ENCODE results near the gene MAZ. TPM values are rescaled to one million over a fixed set of nuclear protein-coding genes. Genes with fewer than 3 reads are reported as not detected.

MAZ gene
- total RNA-seq, 4 donors from 2014 or later, result 80.4 to 132 (median 107) TPM

GRCh38 chr16:29858149-29858849 is 52.0 kb downstream of the MAZ start:
- no peaks in the 10 kb centered on the region for H3K9me3 ChIP-seq
- TF ChIP-seq CTCF (IDR thresholded peaks at IDR 0.05) (no peak), POLR2A (IDR thresholded peaks at IDR 0.05) (no peak)
- DNase-seq, result no peak
- intact Hi-C loops (cut with DNase I), result no loop called here
- H3K27ac ChIP-seq, result no peak overlapping the region
- WGBS, 2 donors, result 83% methylated on average over 8 to 10 of the region's 10 CpGs
- H3K27me3 ChIP-seq, result no peaks in the 10 kb centered on the region
- H3K36me3 ChIP-seq, result peaks cover 21 to 27% of the 10 kb centered on the region in 2 donors
- no peak overlapping the region for H3K4me3 ChIP-seq (replicated peaks in 1 of 3)
- H3K4me1 ChIP-seq, result peaks cover 13% of the 10 kb centered on the region in 2 donors

DNA sequence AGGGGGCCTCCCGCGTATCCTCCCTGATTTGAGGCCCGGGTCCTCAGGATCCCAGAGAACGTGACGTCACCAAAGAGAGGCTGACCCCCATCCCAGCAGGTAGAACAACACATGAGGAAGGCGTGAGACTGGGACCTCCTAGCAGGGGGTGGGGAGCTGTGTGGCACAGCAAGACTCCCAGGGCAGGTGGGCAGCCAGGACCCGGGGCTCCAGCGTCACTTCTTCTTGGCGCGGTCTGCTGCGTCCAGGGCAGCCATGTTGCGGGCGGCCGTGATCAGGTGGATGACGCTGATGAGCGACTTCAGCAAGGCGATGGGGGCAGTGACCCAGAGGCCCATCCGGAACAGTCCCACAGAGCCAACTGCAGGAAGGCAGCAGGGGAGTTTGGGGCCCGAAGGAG is 52.6 kb downstream of the MAZ start:
- H3K36me3 ChIP-seq, result peaks cover 21 to 27% of the 10 kb centered on the region in 2 donors
- H3K4me3 ChIP-seq (replicated peaks in 1 of 3), result no peak overlapping the region
- no peak for TF ChIP-seq POLR2A (IDR thresholded peaks at IDR 0.05)
- TF ChIP-seq CTCF (IDR thresholded peaks at IDR 0.05), result no peak
- no peaks in the 10 kb centered on the region for H3K27me3 ChIP-seq
- WGBS, 2 donors, result 100% methylated on average over 3 of the region's 19 CpGs; no CpG with 5 or more reads in 1 of the 2 donors
- peaks cover 13% of the 10 kb centered on the region in 2 donors for H3K4me1 ChIP-seq
- DNase-seq, result no peak
- intact Hi-C loops (cut with DNase I), result no loop called here
- H3K9me3 ChIP-seq, result no peaks in the 10 kb centered on the region
- H3K27ac ChIP-seq, result no peak overlapping the region

DNA sequence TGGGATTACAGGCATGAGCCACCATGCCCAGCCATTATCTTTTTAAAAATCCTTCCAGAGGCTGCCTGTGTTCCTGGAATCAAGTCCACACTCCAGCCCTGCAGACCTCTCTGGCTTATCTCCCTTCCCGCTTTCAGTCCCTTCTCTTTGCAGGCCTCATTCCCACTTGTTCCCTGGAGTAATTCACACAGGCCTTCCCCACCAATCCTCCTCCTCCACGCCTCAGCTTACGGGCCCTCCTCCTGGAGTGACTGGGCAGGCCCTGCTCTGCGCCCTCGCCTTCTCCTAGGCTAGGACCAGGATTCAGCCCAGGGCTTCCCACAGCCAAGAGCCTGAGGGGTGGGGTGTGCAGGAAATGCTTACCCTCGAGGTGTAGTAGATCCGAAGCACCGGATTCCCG is 53.9 kb downstream of the MAZ start:
- TF ChIP-seq POLR2A (IDR thresholded peaks at IDR 0.05), result no peak
- no peak for TF ChIP-seq CTCF (IDR thresholded peaks at IDR 0.05)
- H3K9me3 ChIP-seq, result no peaks in the 10 kb centered on the region
- intact Hi-C loops (cut with DNase I), result no loop called here
- H3K27me3 ChIP-seq, result no peaks in the 10 kb centered on the region
- no peak overlapping the region for H3K27ac ChIP-seq
- H3K4me3 ChIP-seq (replicated peaks in 1 of 3), result no peak overlapping the region
- no peak for DNase-seq
- peaks cover 21 to 27% of the 10 kb centered on the region in 2 donors for H3K36me3 ChIP-seq
- 82 to 89% methylated on average over 9 of the region's 9 CpGs for WGBS, 2 donors
- peaks cover 13% of the 10 kb centered on the region in 2 donors for H3K4me1 ChIP-seq

Small RNA genes lying within 50 kb of the gene (small RNA-seq; reads per million reads assigned to genes)
- gene AC009133.6 (not detected), gene AC120114.4 (not detected)

Other genes starting within 250 kb of the MAZ start
- gene SPN, start 143.3 kb upstream of the MAZ start, total RNA-seq, result 1 to 10 TPM in 1 of 4 donors, under 1 TPM in 3; 0.67 to 3.4 (median 0.86) TPM
- 1 to 10 TPM; 1.7 to 5.6 (median 3.0) TPM for gene QPRT, start 127.3 kb upstream of the MAZ start, total RNA-seq
- gene C16orf54, start 60.5 kb upstream of the MAZ start, total RNA-seq, result under 1 TPM; 0.22 to 0.83 (median 0.37) TPM
- gene ZG16, start 28.3 kb upstream of the MAZ start, total RNA-seq, result not detected
- 10 to 100 TPM; 38.4 to 68.6 (median 57.2) TPM for gene KIF22, start 15.8 kb upstream of the MAZ start, total RNA-seq
- gene PRRT2, start 5.7 kb downstream of the MAZ start, total RNA-seq, result 1 to 10 TPM in 3 of 4 donors, under 1 TPM in 1; 0.89 to 4.0 (median 2.4) TPM
- 10 to 100 TPM; 38.2 to 75.0 (median 55.2) TPM for gene PAGR1, start 9.6 kb downstream of the MAZ start, total RNA-seq
- gene MVP, start 13.9 kb downstream of the MAZ start, total RNA-seq, result 100 to 1,000 TPM in 1 of 4 donors, 10 to 100 TPM in 3; 70.1 to 127 (median 90.6) TPM
- gene CDIPT, start 56.7 kb downstream of the MAZ start, total RNA-seq, result 100 to 1,000 TPM in 2 of 4 donors, 10 to 100 TPM in 2; 79.3 to 122 (median 99.3) TPM
- gene SEZ6L2, start 93.0 kb downstream of the MAZ start, total RNA-seq, result 1 to 10 TPM in 2 of 4 donors, under 1 TPM in 2; 0.33 to 1.5 (median 0.79) TPM
- gene ASPHD1, start 94.0 kb downstream of the MAZ start, total RNA-seq, result not detected
- 10 to 100 TPM in 3 of 4 donors, 1 to 10 TPM in 1; 9.8 to 27.5 (median 15.5) TPM for gene KCTD13, start 119.7 kb downstream of the MAZ start, total RNA-seq
- 100 to 1,000 TPM in 3 of 4 donors, 10 to 100 TPM in 1; 93.2 to 140 (median 135) TPM for gene TMEM219, start 155.6 kb downstream of the MAZ start, total RNA-seq
- gene TAOK2, start 167.3 kb downstream of the MAZ start, total RNA-seq, result 10 to 100 TPM; 48.8 to 62.6 (median 55.2) TPM
- 10 to 100 TPM; 10.7 to 23.1 (median 18.4) TPM for gene HIRIP3, start 189.1 kb downstream of the MAZ start, total RNA-seq
- gene INO80E, start 189.7 kb downstream of the MAZ start, total RNA-seq, result 100 to 1,000 TPM in 3 of 4 donors, 10 to 100 TPM in 1; 45.9 to 165 (median 142) TPM
- gene DOC2A, start 204.5 kb downstream of the MAZ start, total RNA-seq, result 1 to 10 TPM in 1 of 4 donors, under 1 TPM in 2, not detected in 1; 0.22 to 1.2 (median 0.94) TPM
- not detected for gene C16orf92, start 216.7 kb downstream of the MAZ start, total RNA-seq
- gene TLCD3B, start 224.7 kb downstream of the MAZ start, total RNA-seq, result under 1 TPM in 2 of 4 donors, not detected in 2; 0.54 to 0.79 TPM

Measured in thyroid gland (tissue), 4 donors.